ENCODE measurements around the gene GALNTL6. TPM values are rescaled to one million over a fixed set of nuclear protein-coding genes. Genes with fewer than 3 reads are reported as not detected.

The GALNTL6 gene
- total RNA-seq, 1 experiment from 2014 or later: not detected

GRCh38 chr4:172147687-172148086, 334.5 kb downstream of the GALNTL6 start:
- H3K56ac ChIP-seq (ENCODE audit: insufficient read length, low read depth, low read length): no peak overlapping the region
- WGBS (ENCODE audit: extremely low coverage, insufficient read length, low lambda C conversion rate): no CpG with 5 or more reads among the region's 2 CpGs
- no peak overlapping the region for H2BK20ac ChIP-seq (ENCODE audit: low read depth, low read length, poor library complexity, severe bottlenecking)
- no peak for TF ChIP-seq CTCF (conservative IDR thresholded peaks at IDR 0.05)
- H3K4me2 ChIP-seq (ENCODE audit: insufficient read depth, insufficient read length, low read length): no peak overlapping the region
- no peak overlapping the region for H3K9ac ChIP-seq (ENCODE audit: extremely low read depth, insufficient read length, low read length)
- H3K79me2 ChIP-seq (ENCODE audit: insufficient read depth, low read length): no peaks in the 10 kb centered on the region
- no peak overlapping the region for H2BK12ac ChIP-seq (ENCODE audit: insufficient read length, low read depth, low read length)
- no peak overlapping the region for H4K91ac ChIP-seq (ENCODE audit: insufficient read length, low read depth, low read length)
- H4K5ac ChIP-seq (ENCODE audit: insufficient read length, low read depth, low read length): no peak overlapping the region
- H3K79me1 ChIP-seq (ENCODE audit: insufficient read depth, low read depth, low read length, poor library complexity, severe bottlenecking): no peaks in the 10 kb centered on the region
- H3K27ac ChIP-seq (ENCODE audit: insufficient read length, low read depth, low read length): no peak overlapping the region
- H2BK15ac ChIP-seq (ENCODE audit: low read depth, low read length): no peak overlapping the region
- H3K4me3 Mint-ChIP-seq: no peak overlapping the region
- no peaks in the 10 kb centered on the region for H3K9me3 ChIP-seq (ENCODE audit: control insufficient read depth, low read depth, low read length)
- no peaks in the 10 kb centered on the region for H3K23me2 ChIP-seq (ENCODE audit: insufficient read length, low read depth, low read length, poor library complexity, severe bottlenecking)
- H3T11ph ChIP-seq (ENCODE audit: low read length): no peak overlapping the region
- H3K36me3 Mint-ChIP-seq (ENCODE audit: insufficient read depth in 1 of 3, low read depth in 3 of 3): no peaks in the 10 kb centered on the region
- no peak overlapping the region for H3K14ac ChIP-seq (ENCODE audit: insufficient read depth, low read length)
- H3K4ac ChIP-seq (ENCODE audit: low read depth, low read length): no peak overlapping the region
- H2AK5ac ChIP-seq (ENCODE audit: insufficient read length, low read length): no peak overlapping the region
- no peaks in the 10 kb centered on the region for H3K27me3 ChIP-seq (ENCODE audit: insufficient read depth, low read length)
- no peaks in the 10 kb centered on the region for H3K9me3 Mint-ChIP-seq
- no peak for DNase-seq
- H3K27me3 Mint-ChIP-seq (ENCODE audit: low read depth): no peaks in the 10 kb centered on the region
- no peaks in the 10 kb centered on the region for H4K20me1 ChIP-seq (ENCODE audit: control insufficient read depth, insufficient read depth, insufficient read length)
- no peaks in the 10 kb centered on the region for H3K4me1 Mint-ChIP-seq
- no peak overlapping the region for H3K18ac ChIP-seq (ENCODE audit: insufficient read length, low read depth, low read length)
- no peak overlapping the region for H2BK5ac ChIP-seq (ENCODE audit: insufficient read length, low read length)
- H2BK120ac ChIP-seq (ENCODE audit: low read depth, low read length, poor library complexity, severe bottlenecking): no peak overlapping the region
- H3K23ac ChIP-seq (ENCODE audit: insufficient read length, low read depth, low read length): no peak overlapping the region
- H3K27ac Mint-ChIP-seq: no peak overlapping the region
- H4K8ac ChIP-seq (replicated peaks; ENCODE audit: insufficient read length, low read depth, low read length): no peak overlapping the region
- H3K4me1 ChIP-seq (ENCODE audit: insufficient read depth, low read length): no peaks in the 10 kb centered on the region
- H2AFZ ChIP-seq (ENCODE audit: low read length): no peak overlapping the region
